Effector memory CD4-positive, alpha-beta T cell (primary cell): ENCODE data around the gene TRABD.
A peak's percentile ranks its signal among the peaks of the same experiment; 100 is the strongest.

Experiments used
- DNase-seq, 3 donors: peaks; one replicate each; pipeline ENCODE4 v3.0.0-alpha.2; 2020
- H3K27ac ChIP-seq: 2 replicates; pipeline ENCODE4 v1.7.0; 2013; ENCODE audit warnings: mild to moderate bottlenecking, low read length, moderate library complexity; ENCODE audit not compliant: insufficient read depth, poor library complexity, severe bottlenecking
- H3K27me3 ChIP-seq: replicated peaks from 2 replicates; pipeline ENCODE4 v1.7.0; 2013; ENCODE audit warnings: mild to moderate bottlenecking, low read length; ENCODE audit not compliant: insufficient read depth, control insufficient read depth, poor library complexity, severe bottlenecking
- H3K36me3 ChIP-seq: 2 replicates; pipeline ENCODE4 v1.7.0; 2013; ENCODE audit warnings: mild to moderate bottlenecking, low read length, moderate library complexity; ENCODE audit not compliant: control insufficient read depth, insufficient read depth
- H3K4me1 ChIP-seq: 2 replicates; pipeline ENCODE4 v1.7.0; 2013; ENCODE audit warnings: low read length, mild to moderate bottlenecking; ENCODE audit not compliant: control insufficient read depth, insufficient read depth, poor library complexity, severe bottlenecking
- H3K4me3 ChIP-seq: 2 replicates; pipeline ENCODE4 v1.7.0; 2013; ENCODE audit warnings: low read length, low read depth, mild to moderate bottlenecking; ENCODE audit not compliant: insufficient read depth, poor library complexity, severe bottlenecking
- H3K9me3 ChIP-seq: 2 replicates; pipeline ENCODE4 v1.7.0; 2013; ENCODE audit warnings: mild to moderate bottlenecking, low read length, moderate library complexity; ENCODE audit not compliant: control insufficient read depth

The TRABD gene

DNA sequence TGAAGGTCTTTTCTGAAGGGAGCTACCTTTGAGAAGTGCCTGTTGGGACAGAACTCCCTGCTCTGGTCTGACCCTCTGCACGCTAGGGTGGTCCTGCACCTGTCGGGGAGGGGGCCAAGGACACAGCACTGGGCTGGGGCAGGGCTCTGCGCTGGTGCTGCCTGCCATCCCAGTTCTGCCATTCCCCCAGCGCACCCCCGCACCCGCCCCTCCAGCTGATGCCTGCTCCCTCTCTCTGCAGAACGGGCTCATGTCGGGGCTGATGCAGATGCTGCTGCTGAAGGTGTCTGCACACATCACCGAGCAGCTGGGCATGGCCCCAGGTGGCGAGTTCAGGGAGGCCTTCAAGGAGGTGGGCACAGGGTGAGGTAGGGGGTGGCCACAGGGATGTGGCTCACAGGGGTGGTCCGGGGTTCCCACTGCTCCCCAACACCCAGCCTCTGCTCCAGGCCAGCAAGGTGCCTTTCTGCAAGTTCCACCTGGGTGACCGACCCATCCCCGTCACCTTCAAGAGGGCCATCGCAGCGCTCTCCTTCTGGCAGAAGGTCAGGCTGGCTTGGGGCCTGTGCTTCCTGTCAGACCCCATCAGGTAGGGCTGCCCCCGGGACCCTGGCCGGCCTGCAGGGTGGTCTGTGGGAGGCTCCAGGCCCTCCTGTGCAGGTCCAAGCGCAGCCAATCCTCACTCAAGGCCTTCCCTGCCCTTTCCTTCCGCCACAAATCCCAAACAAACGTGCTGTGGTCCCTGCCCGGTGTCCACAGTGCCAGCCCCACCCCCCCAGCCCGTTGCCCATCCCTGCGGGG lies 11.5 kb downstream of the TRABD start:
- no peaks in the 10 kb centered on the region for H3K27me3 ChIP-seq
- H3K36me3 ChIP-seq = peaks cover 41% of the 10 kb centered on the region
- no peaks in the 10 kb centered on the region for H3K9me3 ChIP-seq
- H3K4me1 ChIP-seq = peaks cover 33% of the 10 kb centered on the region
- no peak for DNase-seq
- no peak overlapping the region for H3K27ac ChIP-seq
- H3K4me3 ChIP-seq = no peak overlapping the region

DNA sequence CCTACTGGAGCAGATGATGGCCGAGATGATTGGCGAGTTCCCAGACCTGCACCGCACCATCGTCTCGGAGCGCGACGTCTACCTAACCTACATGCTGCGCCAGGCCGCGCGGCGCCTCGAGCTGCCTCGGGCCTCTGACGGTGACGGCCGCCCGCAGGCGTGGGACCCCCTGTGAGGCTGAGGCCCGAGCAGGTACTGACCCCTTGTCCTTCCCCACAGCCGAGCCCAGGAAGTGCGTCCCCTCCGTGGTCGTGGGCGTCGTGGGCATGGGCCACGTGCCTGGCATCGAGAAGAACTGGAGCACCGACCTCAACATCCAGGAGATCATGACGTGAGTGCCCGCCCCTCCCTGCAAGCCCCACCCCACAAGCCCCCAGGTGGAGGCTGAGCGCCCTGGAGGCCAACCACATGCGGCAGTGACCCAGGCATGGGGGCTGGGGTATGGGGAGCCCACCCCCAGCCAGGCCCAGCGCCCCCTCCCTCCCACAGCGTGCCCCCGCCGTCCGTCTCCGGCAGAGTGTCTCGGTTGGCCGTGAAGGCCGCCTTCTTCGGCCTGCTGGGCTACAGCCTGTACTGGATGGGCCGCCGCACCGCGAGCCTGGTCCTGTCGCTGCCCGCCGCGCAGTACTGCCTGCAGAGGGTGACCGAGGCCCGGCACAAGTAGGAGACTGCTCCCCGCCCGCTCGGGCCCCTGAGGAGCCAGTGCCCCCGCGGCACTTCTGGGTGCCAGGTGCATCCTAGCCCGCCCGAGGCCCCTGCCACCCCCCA lies 12.3 kb downstream of the TRABD start:
- Histone ChIP-seq H3K27ac (no peak overlapping the region), H3K27me3 (no peaks in the 10 kb centered on the region), H3K4me3 (no peak overlapping the region), H3K4me1 (peaks cover 27% of the 10 kb centered on the region), H3K36me3 (peaks cover 41% of the 10 kb centered on the region), H3K9me3 (no peaks in the 10 kb centered on the region)
- no peak for DNase-seq

DNA sequence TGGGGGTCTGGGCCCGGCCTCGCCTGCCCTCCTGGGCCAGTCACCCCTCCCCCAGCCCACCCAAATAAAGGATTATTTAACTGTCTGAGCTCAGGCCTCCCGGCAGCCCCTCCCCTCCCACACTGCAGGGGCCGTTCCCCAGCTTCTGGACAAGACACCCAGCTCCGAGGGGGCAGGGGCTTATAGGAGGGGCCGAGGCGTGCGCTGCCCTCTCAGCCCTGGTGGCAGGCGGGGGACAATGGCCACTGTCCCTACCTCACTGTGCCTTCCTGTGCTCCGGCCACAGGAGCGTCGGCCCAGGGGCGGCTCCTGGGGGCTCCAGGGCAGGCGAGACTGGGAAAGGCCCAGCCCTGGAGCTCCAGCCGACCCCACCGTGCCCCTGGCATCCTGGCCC lies 12.9 kb downstream of the TRABD start:
- no peak for DNase-seq
- no peaks in the 10 kb centered on the region for H3K27me3 ChIP-seq
- H3K27ac ChIP-seq = no peak overlapping the region
- peaks cover 21% of the 10 kb centered on the region for H3K4me1 ChIP-seq
- no peak overlapping the region for H3K4me3 ChIP-seq
- peaks cover 38% of the 10 kb centered on the region for H3K36me3 ChIP-seq
- no peaks in the 10 kb centered on the region for H3K9me3 ChIP-seq

DNA sequence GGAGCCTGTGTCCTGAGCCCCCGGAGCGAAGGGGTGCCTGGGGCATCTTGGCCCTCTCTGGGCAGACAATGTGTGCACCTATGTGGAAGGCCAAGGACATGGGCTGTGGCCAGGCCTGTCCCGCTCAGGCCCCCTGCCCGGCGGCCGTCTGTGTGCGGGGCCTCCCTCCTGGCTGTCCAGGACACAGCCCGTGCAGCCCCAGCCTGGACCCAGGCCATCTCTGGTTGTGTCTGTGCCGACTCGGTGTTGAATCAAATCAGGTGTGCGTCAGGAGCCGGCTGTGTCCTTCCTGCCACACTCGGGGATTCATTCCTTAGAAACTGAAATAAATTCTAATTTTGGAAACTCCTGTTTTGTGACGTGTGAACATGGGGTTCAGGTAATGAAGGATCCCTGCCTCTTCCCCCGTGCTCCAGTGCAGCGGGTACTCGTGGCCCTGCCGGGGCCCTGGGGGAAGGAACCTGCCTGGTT lies 13.6 kb downstream of the TRABD start:
- H3K27ac ChIP-seq = peak overlapping the region; percentile 77
- H3K4me1 ChIP-seq = peaks cover 18% of the 10 kb centered on the region
- no peak for DNase-seq
- H3K4me3 ChIP-seq = no peak overlapping the region
- H3K36me3 ChIP-seq = peaks cover 31% of the 10 kb centered on the region
- H3K27me3 ChIP-seq = no peaks in the 10 kb centered on the region
- no peaks in the 10 kb centered on the region for H3K9me3 ChIP-seq

DNA sequence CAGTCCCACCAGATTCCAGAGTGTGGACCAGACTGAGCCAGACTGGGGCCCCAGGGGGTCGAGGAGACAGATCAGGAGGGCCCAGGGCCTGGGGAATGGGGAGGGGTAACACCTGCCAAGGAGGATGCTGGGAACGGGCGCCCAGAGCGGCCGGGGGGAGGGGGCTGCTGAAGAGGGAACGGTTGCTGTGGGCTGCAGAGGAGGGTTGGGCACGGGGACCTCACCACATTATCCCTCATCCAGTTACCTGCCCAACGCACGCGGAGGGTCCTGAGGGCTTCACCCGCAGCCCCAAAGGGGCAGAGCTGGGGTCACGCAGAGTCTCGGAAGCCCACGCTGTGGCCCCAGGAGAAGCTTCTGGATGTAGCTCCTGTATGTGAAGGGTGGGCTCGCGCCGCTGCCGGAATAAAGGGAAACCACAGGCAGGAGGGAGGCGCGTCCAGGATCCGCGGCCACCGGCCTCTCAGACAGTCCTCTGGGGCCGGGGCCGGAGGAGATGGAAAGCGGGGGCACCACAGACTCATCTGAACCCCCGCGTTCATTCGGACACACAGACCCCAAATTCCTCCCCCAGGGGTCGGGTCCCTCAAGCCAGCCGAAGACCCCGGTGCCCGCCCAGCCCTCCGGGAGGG lies 14.2 kb downstream of the TRABD start:
- Histone ChIP-seq H3K36me3 (peaks cover 24% of the 10 kb centered on the region), H3K27me3 (no peaks in the 10 kb centered on the region), H3K4me3 (peak overlapping the region; percentile 59), H3K4me1 (peaks cover 18% of the 10 kb centered on the region), H3K9me3 (no peaks in the 10 kb centered on the region), H3K27ac (peak overlapping the region; percentile 77)
- DNase-seq = no peak

DNA sequence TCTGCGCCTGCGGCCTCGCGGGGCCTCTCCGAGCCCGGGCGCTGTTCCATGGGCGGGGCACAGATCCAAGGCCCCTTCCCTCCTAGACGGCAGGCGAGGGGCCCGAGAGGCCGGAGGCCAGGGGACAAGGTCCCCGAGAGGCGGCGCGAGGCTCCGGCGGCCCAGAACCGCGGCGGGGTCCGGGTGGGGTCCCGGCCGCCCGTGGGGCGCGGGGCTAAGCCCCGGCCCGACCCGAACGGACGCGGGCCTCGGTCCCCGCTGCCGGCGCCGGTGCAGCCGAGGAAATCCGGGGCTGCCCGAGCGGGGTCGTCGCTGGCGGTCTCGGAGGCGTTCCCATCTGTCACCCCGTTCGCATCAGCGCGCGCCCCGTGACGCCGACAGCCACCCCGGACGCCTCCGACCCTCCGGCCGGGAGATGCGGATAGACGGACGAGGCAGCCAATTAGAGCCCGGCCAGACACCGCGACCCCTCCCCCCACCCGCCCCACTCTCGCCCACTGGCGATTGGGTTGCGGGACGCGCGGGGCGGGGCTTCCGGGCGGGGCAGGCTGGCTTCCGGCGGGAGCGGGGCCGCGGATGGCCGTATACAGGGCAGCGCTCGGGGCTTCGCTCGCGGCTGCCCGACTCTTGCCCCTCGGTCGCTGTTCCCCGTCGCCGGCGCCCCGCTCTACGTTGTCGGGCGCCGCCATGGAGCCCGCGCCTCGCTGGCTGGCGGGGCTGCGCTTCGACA lies 14.9 kb downstream of the TRABD start, which contains the start of gene SELENOO:
Gene SELENOO, plus strand, starts transcription at position 551 of the 730 bp plus-strand sequence. Its CDS starts 26 bp downstream, at position 577.
- peak within 1 kb of the TSS; percentile 77 for H3K27ac ChIP-seq
- no peaks in the 10 kb centered on the region for H3K27me3 ChIP-seq
- H3K9me3 ChIP-seq = no peaks in the 10 kb centered on the region
- peaks cover 22% of the 10 kb centered on the region for H3K36me3 ChIP-seq
- H3K4me1 ChIP-seq = peaks cover 18% of the 10 kb centered on the region
- peak; percentile 83 to 86 (median 84) for DNase-seq
- H3K4me3 ChIP-seq = peak within 1 kb of the TSS; percentile 59

DNA sequence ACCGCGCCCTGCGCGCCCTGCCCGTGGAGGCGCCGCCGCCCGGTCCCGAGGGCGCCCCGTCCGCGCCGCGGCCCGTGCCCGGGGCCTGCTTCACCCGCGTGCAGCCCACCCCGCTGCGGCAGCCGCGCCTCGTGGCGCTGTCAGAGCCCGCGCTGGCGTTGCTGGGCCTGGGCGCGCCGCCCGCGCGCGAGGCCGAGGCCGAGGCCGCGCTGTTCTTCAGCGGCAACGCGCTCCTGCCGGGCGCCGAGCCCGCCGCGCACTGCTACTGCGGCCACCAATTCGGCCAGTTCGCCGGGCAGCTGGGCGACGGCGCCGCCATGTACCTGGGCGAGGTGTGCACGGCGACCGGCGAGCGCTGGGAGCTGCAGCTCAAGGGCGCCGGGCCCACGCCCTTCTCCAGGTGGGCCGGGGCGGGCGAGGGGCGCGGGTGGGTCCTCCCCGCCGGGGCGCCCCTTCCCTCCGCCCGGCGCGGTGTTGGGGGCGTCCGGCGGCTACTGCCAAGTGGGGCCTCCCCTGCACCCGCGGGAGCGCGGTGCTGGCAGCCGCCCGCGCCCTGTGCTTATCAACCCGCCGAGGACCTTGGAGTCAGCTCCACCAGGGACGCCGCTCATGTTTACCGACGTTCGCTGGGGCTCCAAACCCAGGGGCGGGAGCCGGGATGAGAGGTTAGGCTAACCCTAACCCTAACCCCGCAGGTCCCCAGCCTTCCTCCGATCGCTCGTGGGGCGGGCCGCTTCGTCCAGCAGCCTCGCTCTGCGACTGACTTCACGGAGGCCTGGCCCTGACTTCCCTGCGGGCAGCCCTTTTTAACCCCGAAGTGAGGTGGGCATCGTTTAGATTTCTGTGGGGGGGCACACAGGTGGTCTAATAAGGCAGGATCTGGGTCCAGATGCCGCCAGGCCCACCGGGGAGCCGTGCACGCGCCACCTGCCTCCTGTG lies 15.7 kb downstream of the TRABD start:
- Histone ChIP-seq H3K36me3 (peaks cover 19% of the 10 kb centered on the region), H3K4me1 (peaks cover 18% of the 10 kb centered on the region), H3K27ac (peak overlapping the region; percentile 77), H3K9me3 (no peaks in the 10 kb centered on the region), H3K27me3 (no peaks in the 10 kb centered on the region), H3K4me3 (peak overlapping the region; percentile 59)
- DNase-seq = no peak

DNA sequence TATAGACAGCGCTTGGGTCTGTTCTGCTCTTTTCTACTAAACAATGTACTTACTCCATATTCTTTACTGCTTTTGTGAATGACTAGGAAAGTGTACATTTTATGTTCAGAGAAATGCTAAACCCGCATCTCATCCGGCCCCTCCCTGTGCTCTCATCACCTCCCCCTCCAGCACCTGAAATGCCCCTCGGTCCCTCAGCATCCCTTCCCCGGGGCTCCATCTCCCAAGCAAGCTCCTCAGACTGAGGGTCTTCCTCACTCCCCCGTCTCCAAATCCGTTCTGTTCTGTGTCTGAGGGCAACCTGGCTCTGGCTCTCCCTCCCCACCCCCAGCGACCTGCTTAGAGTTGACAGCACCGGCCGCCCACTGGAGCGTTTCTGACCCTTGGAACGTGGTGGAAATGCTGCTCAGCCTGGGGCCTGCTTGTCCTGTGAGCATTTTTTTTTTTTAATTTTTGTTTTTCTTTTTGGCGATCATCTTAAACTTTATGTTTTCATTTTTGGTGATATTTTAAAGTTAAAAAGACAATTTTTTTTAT lies 16.5 kb downstream of the TRABD start:
- Histone ChIP-seq H3K9me3 (no peaks in the 10 kb centered on the region), H3K36me3 (peaks cover 21% of the 10 kb centered on the region), H3K27ac (no peak overlapping the region), H3K27me3 (no peaks in the 10 kb centered on the region), H3K4me3 (peak overlapping the region; percentile 53), H3K4me1 (peaks cover 18% of the 10 kb centered on the region)
- DNase-seq = no peak
